A673 (cell line): Measurements from ENCODE around the gene CEP112.

Source experiments
- CTCF ChIP-seq: fragments of 300-800, 200-600 bp; sonication (generic); conservative IDR thresholded peaks from 2 replicates; pipeline ENCODE4 v1.5.1; 2017; ENCODE audit warnings: low read depth, mild to moderate bottlenecking, antibody characterized with exemption, low read length, moderate library complexity, mixed read lengths
- EZH2 ChIP-seq: fragments of 200-600 bp; sonication (generic); IDR thresholded peaks from 2 replicates; pipeline ENCODE4 v1.6.1; 2017; ENCODE audit warnings: borderline replicate concordance, low read depth, mild to moderate bottlenecking, mixed read lengths, antibody characterized with exemption, low read length; ENCODE audit not compliant: poor library complexity, severe bottlenecking

GRCh38 chr17:66098040-66098439, 93.9 kb downstream of the CEP112 start:
- TF ChIP-seq CTCF (no peak), EZH2 (no peak)
